GM18520 (cell line): Measurements from ENCODE around the gene WASHC3.
"Not testable (repeated sequence)": the region's sequence is repeated elsewhere in the genome, so short reads cannot be mapped to it uniquely, and the experiment has no call there.

ENCODE experiments used
- ATAC-seq: cut with Tn5 transposase; IDR thresholded peaks from one replicate; pipeline ENCODE4 v1.9.1; 2021; ENCODE audit not compliant: unreplicated experiment

Gene WASHC3, protein sequence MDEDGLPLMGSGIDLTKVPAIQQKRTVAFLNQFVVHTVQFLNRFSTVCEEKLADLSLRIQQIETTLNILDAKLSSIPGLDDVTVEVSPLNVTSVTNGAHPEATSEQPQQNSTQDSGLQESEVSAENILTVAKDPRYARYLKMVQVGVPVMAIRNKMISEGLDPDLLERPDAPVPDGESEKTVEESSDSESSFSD

DNA sequence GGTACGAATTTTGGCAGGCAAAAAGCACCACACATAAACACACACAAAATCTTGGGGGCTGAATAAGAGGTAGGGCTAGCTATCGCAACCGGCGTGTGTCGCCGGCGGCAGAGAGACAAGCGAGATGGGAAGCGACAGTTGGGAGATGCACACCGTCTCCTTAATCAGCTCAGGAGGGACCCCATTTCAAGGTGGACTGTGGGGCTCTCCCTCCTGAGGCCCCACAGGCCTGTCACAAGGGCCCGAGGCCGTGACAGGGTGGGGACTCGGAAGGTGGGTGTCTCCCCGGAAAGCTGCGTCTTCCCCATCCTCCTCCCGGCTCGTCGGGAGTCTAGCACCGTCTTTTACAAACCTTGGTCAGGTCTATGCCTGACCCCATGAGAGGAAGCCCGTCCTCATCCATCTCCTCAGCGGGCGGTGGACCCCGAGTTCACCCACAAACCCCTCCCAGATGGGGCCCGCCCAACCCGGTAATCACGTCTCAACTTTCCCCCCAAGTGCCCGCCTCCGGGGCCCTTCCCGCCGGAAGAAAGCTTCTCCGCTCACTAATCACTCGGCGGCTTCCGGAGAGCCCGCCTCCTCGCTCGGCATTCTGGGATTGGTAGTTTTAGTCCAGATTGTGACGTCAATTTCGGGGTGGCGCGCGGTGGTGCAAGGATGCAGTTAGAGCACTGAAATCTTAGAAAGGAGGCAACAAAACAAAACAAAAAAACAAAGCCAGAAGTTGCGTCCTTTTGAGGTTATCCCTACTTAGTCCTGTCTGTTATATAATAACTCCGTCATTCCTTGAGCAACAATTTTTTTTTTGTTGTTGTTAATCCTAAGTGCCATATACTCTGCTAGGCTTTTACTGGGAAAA lies at the start of gene WASHC3:
Gene WASHC3, minus strand, starts transcription at position 432 of the 859 bp plus-strand sequence. Its CDS starts 29 bp downstream, at position 403.
- ATAC-seq, result peak; percentile 85

DNA sequence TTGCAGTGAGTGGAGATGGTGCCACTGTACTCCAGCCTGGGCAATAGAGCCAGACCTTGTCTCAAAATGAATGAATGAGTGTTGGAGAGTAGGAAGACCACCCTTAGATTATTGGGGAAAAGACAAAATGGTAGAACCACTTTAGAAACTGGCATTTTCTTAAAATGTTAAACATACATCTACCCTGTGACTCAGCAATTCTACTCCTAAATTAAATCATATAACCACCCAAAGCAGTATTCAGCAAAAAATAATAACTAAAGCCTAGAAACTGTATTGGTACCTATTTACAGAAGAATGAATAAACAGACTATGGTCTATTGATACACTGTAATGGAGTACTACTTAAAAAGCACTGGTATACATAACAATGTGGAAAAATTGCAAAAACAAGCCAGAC lies 49.0 kb upstream of the WASHC3 start:
- no peak for ATAC-seq

DNA sequence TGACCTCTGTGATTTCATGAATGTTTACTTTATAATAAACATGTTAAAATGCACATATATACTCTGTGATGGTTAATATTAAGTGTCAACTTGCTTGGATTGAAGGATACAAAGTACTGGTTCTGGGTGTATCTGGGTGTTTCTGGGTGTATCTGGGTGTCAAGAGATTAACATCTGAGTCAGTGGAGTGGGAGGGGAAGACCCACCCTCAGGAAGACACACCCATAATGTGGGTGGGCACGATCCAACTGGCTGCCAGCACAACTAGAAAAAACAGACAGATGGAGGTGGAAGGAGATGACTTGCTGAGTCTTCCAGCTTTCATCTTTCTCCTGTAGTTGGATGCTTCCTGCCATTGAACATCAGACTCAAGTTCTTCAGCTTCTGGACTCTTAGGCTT lies 46.2 kb upstream of the WASHC3 start:
- no peak for ATAC-seq

DNA sequence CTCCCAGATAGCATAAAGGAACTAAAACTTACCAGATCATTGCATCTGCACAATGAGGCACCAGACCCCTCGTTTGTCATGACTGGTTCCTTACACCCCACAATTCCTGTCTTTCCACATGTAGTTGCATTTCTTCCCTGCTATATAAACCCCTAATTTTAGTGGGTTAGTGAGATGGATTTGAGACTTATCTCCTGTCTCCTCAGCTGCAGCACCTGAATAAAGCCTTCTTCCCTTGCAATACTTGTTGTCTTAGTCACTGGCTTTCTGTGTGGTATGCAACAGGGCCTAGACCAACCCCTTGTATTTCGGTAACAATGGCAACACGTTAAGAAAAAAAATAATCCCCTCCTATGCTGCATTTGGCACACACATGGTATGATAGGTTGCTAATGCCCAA lies 45.1 kb upstream of the WASHC3 start:
- ATAC-seq, result no peak

DNA sequence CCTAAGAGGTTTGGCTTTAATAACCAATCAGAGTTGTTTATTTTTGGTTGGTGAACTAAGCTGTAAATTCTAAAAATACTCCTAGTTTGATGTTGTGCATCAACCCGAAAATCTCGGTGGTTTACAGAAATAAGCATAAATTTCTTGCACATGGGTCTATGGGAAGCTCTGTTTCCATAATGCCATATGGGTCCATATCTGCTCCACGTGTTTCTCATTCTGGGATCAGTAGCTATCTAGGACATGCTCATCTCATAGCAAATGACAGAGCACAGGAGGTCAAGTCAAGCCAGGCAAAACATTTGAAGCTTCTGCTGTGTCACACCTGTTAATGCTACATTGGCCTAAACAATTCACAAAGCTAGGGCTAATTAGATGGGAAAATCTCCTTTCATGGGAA lies 35.1 kb upstream of the WASHC3 start:
- ATAC-seq, result no peak

DNA sequence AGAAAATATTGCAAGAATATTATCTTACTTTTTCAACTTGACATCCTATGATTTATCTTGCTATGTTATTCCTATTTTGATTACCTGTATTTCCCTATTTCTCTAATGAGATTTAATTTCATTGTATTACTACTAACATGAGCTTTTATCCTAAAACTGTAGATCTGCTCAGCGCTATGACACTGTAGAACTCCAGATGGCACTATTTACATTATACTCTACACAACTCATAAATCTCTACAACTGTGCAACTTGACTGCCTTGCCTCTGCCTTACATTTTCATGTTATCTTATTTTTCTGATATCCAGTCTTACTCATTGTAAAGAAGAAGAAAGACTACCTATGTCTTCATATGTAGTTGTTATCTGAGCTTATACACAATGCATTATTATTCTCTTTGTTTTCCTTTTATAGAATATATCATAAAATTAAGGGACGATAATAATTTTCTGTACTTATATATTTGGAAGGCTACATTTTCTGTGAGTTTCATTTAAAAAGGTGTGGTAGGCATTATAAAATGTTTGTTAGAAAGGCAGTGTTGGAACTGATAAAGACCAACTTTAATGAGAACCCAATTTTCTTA lies 34.0 kb upstream of the WASHC3 start:
- no peak for ATAC-seq

DNA sequence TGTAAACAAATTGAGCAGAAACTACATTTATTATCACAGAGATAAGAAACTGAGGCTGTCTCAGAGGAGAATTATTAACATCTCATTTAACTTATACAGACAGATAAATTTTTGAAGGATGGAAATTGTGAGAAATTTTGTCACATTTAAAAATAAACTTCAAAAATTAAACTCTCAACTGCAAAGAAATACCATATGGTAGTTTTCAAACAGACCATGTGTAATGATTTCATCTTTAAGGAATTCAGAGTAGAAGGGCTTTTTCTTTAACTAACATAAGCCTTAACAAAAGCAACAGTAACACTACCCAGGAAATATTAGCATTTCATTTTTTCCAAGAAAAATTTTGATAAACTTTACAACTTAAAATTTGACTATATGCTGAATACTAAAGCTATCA lies 31.5 kb upstream of the WASHC3 start:
- no peak for ATAC-seq

DNA sequence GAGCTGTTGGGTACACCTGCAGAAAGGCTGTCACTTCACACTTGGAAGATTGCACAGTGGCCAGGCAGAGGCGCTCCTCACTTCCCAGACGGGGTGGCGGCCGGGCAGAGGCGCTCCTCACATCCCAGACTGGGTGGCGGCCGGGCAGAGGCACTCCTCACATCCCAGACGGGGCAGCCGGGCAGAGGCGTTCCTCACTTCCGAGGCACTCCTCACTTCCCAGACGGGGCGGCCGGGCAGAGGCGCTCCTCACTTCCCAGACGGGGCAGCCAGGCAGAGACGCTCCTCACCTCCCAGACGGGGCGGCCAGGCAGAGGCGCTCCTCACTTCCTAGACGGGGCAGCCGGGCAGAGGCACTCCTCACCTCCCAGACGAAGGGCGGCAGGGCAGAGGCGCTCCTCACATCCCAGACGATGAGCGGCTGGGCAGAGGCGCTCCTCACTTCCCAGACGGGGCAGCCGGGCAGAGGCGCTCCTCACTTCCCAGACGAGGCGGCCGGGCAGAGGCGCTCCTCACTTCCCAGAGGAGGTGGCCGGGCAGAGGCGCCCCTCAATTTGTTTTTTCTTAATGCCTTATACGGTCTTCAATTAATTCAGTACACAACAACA lies 27.5 kb upstream of the WASHC3 start:
- not testable (repeated sequence) for ATAC-seq

DNA sequence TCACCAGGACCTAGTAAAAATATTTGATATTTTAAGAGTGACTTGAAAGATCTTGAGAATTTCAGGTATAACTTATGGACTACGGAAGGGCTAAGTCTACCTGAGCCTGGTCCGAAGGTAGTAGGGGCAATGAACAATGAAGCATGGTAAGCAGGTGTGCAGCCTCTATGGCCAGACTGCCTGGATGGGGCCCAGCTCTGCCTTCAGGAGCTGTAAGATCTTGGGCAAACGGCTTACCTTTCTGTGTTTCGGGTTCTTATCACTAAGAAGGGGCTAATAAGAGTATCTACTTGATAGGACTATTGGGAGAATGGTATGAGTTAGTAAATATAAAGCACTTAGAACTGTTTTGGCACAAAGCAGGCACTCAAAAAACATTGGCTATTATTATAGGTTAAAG lies 19.1 kb upstream of the WASHC3 start:
- no peak for ATAC-seq

DNA sequence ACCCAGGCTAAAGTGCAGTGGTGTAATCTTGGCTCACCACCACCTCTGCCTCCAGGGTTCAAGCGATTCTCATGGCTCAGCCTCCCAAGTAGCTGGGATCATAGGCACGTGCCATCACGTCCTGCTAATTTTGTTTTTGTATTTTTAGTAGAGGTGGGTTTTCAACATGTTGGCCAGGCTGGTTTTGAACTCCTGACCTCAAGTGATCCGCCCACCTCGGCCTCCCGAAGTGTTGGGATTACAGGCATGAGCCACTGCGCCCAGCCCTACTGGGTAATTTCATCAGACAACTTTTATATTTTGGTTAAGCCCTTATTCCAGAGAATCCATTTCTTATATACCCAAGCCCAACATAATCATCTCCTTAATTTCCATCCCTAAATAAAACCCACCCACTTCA lies 10.3 kb upstream of the WASHC3 start:
- not testable (repeated sequence) for ATAC-seq

DNA sequence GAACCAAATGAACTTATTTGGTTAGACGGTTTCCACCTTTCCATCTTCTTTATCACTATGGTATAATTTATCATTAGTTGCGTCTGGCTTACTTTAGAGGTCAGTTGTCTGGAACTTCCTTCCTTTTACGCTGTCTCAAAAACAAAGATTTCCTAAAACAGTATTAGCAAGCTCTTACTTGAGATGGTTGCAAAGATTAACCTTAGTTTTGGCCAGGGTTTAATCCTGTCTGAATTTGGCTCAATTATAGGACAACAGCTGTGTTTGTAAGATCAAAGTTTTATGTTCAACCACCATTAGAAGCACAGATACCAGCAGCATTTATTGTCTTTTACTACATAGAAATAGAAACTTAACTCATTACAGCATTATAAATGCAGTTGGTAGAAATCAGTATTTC lies 7.9 kb upstream of the WASHC3 start:
- ATAC-seq, result no peak

DNA sequence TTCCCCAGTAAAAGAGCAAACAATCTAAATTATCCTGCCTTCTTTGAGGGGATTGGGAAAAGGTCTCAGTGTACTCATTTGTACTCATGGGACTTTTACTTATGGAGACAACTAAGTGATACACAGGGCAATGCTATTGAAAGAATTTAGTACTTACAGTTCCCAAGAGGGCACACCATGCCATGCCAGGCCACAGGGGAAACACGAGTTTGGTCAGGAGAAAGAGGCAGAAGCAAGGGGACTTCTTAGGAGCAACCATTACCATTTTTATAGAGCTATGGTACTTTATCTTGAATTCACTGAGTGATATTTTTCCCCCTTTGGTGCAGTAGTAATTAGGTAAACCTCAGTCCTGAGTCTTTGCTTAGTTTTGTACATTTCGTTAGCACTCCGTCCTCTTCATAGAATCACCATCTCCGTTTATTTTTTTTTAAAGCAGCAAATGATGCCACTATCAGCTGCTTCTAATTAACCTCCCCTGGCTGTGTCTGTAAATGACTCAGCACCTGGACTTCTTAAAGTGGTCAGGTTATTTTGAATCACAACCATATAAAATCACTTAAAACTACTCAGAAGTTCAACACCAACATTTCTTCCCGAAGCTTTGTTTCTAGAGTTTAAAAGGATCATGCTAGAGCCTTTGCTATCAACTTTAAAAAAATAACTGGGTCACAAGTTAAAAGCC lies 5.9 kb upstream of the WASHC3 start:
- ATAC-seq, result no peak

DNA sequence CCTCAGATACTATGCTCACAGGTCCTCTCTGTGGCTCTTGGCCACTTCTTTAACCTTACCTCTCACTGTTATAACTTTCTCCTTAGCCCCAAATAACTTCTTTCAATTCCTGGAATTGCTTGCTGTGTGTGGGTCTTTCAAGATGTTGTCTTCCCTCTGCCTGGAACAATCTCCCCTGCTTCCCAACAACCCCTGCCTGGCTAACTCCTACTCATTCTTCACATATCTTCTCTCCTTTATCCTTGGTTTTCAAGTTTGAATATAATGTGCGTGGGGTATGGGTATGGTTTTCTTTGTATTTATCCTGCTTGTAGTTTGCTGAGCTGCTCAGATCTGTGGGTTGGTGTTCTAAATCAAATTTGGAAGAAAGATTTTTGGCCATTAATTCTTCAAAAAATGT lies 2.7 kb upstream of the WASHC3 start:
- no peak for ATAC-seq

DNA sequence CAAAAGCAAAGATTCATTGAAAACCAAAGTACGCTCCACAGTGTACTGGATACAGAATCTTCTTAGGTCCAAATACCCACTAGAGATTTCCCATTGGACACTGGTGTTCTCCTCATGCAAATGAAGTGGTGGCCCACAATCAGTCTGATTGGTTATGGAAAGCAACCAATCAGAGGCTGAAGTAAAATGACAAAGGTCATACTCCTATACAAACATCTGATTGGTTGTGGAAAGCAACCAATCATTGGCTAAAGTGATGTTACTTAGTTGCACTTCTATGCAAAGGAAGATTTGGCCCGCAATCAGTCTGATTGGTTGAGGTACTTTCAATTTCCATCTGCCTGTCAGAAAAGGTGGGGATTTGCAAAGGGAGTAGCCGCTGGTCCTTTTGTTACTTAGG lies 1.3 kb upstream of the WASHC3 start:
- no peak for ATAC-seq

DNA sequence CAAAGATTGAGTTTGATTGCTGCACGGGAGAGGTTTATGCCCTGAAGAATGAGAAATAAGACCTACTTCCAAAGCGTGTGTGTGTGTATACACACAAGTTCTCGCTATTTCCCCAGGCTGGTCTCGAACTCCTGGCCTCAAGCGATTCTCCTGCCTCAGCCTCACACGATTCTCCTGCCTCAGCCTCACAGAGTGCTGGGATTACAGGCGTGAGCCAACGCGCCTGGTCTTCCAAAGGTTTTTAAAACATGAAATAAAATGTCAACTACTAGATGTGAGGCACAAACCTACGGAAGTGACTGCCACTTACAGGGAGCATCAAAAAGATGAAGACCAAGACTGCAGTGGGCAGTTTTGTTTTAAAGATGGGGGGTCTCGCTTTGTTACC lies 622 bp upstream of the WASHC3 start:
- no peak for ATAC-seq

DNA sequence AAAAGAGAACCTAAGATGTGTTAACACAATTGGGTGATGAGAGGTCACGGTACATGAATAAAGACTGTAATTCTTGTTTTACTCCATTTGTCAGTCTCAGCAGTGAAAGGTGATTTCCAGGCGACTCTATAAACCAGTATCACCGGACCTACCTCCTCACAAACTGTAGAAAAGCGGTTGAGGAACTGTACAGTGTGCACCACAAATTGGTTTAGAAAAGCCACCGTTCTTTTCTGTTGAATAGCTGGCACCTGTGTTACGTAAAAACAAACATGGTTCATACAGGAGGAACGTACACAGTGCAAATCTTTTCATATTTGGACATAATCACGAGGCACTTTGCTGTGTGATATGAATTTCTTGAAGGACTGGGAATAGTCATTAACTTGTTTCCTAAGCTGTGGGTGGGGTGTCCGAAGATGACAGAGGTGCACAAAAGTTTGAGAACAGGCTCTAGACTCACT lies 663 bp downstream of the WASHC3 start:
- peak; percentile 39 for ATAC-seq

DNA sequence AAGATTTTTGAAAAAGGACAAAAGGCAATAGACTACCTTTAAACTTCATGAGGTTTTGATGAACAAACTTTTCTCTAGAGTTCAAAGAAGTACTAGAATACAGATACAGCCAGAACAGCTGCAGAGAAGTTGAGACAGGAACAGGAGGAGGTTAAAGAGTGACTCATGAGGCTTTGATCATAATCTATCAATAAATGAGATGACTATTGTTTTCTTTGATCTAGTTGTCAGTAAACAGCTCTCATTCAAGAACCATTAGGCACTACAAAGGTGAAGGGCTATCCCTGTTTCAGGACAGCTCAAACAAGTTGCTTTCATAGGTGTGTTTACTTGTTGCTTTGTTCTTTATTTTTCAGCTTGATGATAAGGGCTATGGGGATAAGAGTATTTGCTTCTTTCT lies 2.4 kb downstream of the WASHC3 start:
- ATAC-seq, result no peak

DNA sequence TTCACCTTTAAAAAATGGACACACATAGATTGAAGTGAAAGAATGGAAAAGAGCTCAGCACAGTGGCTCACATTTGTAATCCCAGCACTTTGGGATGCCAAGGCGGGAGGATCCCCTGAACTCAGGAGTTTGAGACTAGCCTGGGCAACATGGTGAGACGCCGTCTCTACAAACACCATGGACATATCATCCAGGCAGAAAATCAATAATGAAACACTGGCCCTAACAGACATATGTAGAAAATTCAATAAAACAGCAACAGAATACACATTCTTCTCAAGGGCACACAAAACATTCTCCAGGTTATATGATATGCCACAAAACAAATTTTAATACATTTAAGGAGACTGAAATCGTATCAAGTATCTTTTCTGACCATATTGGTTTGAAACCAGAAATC lies 7.4 kb downstream of the WASHC3 start:
- ATAC-seq, result no peak

DNA sequence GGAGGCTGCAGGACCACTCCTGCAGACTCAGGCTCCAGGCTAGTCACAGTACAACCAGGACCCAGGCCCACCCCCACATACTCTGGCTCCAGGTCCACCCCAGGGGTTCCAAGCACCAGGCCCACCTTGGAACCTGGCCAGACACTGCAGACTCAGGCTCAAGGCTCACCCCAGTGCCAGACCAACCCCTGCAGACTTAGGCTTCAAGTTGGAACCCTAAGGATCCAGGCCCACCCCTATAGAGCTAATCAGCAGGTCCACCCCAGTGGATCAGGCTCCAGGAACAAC lies 8.8 kb downstream of the WASHC3 start:
- ATAC-seq, result no peak

DNA sequence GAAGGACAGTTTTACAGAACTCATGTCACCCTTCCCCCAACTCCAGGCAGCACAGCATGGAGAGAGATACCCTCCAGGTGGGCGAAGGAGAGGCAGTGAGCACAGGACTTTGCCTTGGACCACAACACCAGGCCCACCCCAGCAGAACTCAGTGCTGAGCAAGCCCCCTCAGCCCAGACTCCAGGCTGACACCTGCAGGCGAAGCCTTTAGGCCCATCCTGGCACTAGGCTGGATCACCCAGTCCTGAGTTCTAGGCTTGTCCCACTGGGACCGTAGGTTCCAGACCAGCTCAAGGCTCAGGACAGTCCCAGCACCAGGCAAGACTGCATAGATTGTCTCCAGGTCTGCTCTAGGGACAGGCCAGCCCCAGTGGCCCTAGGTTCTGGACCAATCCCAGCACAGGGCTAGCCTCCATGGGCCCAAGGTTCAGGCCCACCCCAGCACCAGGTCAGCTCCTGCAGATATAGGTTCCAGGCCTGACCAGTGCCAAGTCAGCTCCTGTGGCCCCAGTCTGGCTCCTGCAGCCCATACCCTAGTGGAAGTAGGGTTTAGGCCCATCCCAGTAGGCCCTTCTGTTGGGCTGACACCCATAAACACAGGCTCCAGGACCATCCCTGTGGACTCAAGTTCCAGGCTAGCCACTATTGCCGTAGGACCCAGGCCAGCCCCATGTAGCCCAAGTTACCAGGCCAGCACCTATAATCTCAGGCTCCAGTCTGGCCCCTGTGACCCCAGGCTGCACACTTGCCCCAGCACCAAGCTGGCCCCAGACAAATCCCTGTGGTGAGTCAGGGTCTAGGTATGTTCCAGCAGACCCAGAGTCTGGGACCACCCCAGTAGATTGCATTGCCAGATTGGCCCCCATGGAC lies 9.4 kb downstream of the WASHC3 start:
- no peak for ATAC-seq
